GM18502 (cell line): Measurements from ENCODE around the gene CENPO.
A peak's percentile ranks its signal among the peaks of the same experiment; 100 is the strongest.

ENCODE experiments used
- ATAC-seq: cut with Tn5 transposase; IDR thresholded peaks from one replicate; pipeline ENCODE4 v1.9.1; 2021; ENCODE audit warnings: mild to moderate bottlenecking; ENCODE audit not compliant: unreplicated experiment, poor library complexity

CENPO gene, protein sequence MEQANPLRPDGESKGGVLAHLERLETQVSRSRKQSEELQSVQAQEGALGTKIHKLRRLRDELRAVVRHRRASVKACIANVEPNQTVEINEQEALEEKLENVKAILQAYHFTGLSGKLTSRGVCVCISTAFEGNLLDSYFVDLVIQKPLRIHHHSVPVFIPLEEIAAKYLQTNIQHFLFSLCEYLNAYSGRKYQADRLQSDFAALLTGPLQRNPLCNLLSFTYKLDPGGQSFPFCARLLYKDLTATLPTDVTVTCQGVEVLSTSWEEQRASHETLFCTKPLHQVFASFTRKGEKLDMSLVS

DNA sequence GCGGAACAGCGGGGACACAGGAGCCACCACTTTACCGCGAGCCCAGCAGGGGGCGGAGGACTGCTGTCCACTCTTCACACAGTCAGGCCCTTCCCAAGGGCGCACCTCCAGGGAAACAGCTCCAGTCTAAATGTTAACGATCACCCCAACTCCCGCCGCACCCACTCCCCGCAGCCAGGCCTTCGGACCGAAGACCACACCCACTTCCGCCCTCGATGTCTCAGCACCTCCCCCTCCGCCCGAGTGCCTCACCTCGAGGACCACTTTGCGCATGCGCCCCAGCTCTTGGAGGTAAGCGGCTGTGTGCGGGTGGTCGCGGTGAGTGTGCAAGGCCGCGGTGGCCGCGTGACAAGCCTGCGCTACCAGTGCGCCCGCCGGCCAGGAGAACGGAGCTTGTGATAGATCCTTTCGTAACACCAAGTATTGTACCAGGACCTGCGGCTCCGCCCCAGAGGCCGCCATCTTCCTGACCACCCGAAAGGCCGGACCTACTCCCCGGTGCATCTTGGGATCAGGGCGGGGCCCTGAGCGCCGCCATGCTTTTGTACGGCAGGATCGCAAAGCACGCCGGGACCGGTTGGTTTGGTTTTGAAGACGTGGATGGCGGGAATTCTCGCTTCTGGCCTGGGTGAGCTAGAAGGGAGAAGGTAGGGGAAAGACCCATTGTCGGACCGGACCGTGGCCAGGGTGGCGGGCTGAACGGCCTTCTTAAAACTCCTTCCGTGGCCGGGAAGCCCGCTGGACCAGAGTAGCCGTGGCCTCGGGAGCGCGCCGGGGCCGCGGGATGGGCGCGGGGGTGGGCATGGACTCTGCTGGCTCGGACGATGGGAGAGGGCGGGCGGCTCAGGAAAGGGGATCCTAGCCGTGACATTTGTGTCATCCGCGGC lies at the start of gene CENPO, which contains the start of gene PTRHD1:
Gene CENPO, plus strand, starts transcription at position 552 of the 887 bp plus-strand sequence. CDS start 495 bp downstream, outside the sequence.
Gene PTRHD1, minus strand, starts transcription at position 518 of the 887 bp plus-strand sequence. Its CDS starts 14 bp downstream, at position 504.
- peak; percentile 95 for ATAC-seq

DNA sequence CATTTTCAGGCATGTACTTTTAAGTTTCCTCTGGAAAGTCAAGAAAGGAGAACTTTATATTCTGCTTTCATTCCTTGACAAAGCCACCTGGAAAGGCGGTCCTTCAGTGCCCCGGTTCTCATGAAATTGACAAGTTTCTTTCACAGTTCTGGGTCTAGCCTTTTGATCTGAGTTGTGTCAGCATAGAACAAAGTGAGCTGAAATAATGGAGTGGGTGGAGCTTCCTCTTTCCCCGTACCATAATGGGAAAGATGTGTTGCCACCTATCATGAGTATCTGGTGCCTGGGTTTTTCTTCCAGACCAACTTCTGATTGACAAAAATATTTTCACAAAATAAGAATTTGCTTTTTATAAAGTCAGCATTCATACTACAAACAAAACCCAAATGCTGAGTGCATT lies 49.3 kb upstream of the CENPO start:
- no peak for ATAC-seq

DNA sequence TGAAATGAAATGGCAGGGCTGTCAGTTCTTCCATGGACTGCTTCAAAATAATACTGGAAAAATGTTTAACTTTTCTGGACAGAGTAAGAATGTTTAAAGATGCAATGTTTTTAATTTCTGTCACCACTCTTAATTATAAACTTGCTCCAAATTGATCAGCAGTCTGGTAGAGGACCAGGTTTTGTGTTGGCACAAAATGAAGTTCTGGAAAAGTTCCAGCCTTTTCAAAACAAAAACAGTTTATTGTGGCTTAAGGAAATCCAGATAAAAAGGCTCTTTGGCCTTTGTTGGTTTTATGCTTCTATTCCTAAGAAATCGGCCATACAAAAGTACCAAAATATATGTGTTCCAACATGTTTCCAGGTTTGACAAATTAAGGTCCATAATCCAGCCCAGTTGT lies 48.9 kb upstream of the CENPO start:
- no peak for ATAC-seq

DNA sequence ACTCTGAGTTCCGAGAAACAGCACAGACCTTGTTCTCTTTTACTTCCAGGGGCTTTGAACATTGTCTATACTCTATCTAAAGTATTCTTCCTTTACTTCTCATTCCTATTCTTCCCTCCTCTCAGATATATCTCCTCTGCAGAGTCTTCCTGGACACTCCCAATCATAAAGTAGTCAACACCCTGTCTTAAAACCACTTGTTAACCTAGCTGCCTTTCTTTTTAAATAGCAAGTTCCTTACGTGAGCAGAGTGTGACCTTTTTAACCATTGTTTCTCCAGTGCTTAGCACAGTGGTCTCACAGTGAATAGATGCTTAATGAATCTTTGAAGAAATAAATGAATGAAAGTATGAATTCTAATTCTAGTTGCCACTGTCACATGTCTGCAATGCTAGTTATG lies 47.4 kb upstream of the CENPO start:
- ATAC-seq: no peak

DNA sequence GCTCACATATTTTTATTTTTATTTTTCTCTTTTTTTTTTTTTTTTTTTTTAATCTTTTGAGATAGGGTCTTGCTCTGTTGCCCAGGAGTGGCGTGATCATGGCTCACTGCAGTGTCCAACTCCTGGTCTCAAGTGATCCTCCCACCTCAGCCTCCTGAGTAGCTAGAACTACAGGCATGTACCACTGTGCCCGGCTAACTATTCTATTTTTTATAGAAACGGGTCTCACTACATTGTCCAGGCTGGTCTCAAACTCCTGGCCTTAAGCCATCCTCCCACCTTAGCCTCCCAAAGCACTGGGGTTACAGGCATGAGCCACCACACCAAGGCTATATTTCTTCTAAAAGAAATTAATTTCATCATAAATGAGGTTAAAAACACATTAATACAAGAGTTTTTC lies 45.9 kb upstream of the CENPO start:
- no peak for ATAC-seq

DNA sequence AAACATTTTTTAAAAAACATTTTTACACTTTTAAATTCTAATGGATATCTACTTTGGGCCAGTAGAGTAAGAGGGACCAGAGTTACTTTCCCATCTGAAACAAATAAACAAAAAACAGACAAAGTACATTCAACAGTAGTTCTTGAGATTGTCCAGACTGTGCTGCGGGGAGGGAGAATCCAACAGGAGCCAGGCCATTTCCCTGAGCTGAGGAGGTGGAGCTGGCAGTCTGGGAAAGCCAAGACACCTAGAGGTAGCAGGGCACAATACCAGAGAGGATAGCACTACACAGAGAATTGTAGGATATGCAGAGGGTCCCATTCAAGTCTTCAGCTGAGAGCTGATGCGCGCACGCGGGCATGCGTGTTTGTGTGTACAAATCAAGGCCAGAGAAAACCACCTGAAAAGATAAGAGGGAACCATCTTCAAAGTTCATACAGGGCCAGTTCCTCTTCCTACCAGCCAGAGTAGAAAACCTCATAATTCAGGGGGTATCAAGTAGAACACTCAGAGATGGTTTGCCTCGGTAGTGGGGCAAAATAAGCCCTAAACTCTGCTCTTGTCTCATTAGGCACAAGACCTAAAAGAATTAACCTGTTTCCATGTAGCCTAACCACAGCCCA lies 44.0 kb upstream of the CENPO start:
- ATAC-seq: no peak

DNA sequence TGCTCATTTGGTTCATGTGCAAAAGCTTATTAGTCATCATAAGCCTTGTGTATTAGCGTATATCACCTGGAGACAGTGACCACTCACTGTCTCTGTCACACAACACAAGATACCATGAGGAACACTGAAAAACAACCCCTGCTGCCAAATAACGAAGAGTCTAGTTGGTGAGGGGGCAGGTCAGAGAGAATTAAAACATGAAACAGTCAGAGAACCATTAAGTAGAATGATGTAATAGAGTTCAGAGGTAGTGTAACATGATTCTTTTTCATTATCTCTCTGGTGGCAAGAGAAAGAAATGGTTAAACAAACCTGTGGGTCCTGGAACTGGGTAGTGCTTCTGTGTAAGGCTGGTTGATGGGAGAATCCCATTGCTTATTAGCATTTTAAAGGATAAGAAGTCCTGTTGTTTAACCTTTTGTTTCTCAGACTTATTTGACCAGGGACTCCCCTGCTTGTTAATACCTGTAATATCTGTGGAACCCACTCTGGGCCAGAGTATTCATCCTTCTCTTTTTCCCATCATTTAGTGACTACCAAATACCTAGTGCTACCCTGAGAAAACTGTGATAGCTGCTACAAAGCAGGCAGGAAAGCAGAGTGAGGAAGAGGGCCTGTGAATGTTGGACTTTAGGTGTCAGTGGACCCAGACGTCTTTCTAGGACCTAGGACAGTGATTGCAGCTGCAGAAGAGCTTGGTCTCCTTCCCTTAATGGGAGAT lies 38.1 kb upstream of the CENPO start:
- ATAC-seq: no peak

DNA sequence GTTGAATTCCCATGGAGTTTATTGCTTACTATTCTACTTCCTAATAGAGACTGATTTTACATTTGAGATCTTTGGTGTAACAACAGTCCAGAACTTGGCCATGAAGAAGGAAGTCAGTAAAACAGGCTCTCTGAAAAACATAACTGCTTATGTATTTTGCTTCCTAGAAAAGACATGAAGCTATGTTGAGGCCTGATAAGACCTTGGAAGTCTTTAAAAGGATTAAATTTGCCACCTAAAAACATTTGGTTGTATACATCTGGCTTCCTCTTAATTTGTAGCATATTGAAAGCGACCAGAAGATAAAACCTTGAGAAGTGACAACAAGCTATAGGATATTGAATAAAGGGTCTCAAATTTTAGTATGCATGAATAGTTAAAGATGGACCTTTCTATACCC lies 36.4 kb upstream of the CENPO start:
- ATAC-seq: no peak

DNA sequence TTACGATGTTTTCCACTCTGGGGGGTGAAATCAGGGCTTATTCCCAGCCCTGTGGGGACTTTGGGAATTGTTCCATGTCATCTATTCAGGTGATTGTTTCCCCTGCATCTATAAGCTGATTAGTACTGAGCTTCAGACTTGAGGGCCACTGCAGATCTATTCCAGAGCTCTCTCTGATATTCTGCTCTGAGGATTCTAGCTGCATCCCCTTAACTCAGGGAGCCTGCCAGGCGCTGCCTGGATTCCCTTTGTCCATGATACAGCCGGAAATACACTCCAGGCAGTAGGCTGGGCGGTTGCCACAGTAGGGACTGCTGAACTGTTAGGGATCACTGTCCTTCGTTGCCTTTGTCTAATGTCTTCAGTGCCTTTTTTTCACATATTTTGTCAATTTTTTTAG lies 31.4 kb upstream of the CENPO start:
- no peak for ATAC-seq

DNA sequence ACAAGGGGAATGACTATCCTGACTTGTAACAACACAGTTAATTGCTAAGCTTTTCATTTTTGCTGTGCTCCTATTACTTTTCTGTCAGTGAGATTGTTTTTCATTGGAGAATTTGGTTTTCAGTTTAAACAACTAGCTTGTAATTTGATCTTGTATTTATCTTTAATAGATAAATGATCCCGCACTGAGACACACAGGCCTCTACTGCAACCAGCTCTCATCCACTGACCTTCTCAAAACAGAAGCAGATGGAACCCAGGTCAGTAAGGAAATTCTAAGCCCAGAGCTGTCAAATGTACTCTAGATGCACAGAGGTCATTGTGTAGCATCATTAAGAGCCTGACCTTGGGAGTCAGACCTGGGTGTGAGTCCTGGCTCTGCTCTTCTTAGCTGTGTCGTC lies 30.7 kb upstream of the CENPO start:
- ATAC-seq: no peak

DNA sequence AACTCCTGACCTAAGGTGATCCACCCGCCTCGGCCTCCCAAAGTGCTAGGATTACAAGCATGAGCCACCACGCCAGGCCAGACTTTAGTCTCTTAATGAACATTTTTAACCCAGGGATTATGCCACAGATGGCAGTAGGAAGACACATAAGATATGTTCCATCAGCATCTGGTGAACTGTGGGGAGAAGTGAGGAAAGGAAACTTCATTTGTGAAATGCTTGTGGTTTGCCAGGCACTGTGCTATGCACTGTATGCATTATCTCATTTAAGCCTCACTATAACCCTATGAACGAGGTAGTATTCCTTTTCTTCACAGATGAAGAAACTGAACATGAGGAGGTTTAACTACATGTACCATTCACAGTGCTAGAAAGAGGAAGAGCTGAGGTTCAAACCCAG lies 29.4 kb upstream of the CENPO start:
- ATAC-seq: no peak

DNA sequence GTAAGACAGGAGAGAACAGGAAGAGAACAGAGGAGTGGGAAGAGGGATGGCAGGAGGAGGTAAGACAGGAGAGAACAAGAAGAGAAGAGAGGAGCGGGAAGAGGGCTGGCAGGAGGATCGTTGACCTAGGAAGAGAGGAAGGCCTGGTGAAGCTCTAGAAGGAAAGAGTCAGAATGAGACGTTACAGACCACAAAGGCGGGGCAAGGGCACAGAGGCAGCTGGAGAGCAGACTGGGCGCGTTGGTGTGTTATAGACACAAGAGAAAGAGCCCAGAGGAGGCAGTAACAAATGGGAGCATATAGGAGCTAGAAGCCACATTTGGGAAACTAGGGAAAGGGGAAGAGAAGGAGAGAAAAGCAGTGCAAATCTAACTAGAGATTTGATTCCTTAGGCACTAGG lies 26.6 kb upstream of the CENPO start:
- ATAC-seq: no peak

DNA sequence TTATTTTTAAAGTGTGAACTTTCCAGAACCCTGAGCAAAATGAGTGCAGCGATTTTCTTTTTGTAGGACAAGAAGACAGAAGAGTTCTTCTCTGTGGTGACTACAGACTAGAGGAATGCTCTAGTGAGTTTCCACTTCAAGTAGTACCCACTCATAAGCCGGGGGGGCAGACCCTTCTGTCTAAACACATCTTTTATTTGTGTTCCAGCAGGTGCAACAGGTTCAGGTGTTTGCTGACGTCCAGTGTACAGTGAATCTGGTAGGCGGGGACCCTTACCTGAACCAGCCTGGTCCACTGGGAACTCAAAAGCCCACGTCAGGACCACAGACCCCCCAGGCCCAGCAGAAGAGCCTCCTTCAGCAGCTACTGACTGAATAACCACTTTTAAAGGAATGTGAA lies 25.2 kb upstream of the CENPO start:
- no peak for ATAC-seq

DNA sequence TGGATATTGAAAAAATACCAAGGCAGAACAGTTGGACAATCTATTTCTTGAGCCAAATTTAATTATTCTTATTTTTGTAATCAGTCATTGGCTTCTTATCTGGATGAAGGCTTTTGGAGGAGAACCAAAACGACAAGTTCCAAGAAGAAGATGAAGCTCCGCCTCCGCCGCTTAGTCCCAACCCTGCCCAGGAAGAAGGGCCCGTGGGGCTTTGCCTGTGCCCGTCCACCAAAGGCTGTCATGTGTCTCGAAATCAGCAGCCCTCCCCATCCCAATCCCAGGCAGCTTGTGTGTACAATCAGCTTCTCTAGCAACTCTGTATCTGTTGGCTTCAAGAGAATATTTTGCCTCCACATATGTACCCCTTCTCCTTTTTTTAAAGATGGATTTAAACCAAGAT lies 24.6 kb upstream of the CENPO start:
- ATAC-seq: no peak

DNA sequence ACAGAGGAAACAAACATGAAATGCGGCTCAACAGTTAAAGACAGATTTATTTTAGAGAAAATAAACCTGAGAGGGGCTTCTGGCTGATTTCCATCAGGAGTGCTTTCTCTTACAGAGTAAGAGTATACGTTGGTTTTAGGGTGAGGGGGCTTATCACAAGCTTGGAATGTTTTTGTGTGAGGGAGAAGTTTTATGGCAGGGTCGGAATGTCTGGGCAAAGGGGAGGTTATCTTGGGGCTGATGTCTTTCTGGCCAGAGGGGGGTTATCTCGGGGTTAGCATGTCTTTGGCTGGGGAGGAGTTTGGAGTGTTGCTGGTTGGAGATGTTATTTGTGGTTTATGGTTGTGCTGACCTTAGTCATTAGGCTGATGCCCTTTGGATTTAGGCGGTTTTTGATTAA lies 22.2 kb upstream of the CENPO start:
- no peak for ATAC-seq

DNA sequence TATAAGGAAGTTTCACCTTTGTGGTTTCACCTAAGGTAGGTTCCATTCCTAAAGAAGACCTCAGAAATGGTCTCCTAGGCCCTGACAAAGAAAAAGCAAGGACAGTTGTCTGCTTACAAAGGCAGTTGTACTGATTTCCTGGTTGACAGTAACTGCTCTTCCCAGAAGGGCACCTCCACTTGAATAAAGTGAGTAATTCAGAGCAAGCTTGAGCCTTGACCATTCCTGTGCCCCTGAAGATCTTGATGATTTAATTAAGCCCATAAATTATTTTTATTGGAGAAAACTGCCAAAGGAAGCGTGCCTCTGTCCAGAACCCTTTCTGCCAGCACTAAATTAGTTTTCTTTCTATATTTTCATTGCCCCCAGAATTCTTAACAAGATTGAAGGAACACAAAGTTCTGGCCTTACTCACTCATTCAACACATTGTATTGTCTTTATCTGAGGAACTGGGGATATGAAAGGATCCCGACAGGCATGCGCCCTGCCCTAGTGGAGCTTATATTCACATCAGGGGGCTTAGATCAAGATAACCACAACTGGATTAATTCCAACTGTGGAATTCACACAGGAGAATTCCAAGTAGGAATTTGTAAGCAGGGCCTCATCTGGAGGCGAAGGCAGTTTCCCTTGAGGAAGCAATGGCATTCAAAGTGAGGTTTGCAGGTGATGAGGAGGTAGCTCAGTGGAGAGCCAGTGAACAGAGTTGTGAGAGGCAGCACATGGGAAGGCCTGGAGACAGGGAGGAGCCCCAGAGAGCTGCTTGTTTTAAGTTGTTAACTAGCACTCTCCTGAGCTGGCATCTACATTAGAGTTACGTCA lies 21.2 kb upstream of the CENPO start:
- no peak for ATAC-seq

DNA sequence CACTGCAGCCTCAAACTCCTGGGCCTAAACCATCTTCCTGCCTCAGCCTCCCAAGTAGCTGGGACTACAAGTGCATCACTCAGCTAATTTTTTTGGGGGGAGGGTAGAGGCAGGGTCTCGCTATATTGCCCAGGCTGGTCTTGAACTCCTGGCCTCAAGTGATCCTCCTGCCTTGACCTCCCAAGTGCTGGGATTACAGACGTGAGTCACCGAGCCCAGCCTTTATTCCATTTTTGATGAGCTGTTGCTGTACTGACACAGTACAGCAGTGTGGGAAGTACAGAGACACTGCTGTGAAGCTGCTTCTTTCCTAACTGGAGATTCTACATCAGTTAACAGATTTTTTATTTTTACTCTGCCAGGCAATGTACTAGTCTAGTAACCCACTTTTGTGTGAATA lies 18.9 kb upstream of the CENPO start:
- no peak for ATAC-seq

DNA sequence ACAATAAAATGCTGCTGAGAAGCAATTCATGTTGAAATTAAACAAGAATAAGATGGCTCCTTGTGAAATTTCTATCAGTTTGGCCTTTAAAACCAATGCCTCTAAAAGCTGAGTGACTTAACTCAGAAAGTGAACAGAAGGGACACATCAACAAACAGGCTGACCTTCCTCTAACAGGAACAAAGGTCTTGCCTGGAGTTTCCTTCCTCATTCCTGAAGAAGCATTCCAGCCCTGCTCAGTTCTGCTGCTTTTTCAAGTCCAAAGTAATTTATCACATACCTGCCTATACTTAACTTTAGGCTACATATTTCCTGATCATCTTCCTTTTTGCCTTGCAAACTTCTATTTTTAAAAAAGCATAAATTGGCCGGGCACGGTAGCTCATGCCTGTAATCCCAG lies 14.1 kb upstream of the CENPO start:
- ATAC-seq: no peak

DNA sequence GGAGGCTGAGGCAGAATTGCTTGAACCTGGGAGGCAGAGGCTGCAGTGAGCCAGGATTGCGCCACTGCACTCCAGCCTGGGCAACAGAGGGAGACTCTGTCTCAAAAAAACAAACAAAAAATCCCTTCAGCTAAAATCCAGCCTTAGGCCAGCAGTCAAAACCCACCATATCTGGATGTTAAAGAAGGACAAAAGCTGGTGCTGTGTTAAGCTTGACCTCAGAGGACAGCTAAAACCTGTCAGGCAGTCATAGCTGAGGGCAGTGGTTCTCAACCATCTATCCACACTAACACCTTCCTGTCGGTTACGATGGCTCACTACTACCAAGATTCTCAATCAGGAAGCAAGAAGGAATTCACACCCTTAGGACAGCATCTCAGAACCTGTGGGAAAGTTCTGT lies 9.6 kb upstream of the CENPO start:
- no peak for ATAC-seq
